ENCODE data around the gene REPS1.

Gene REPS1

DNA sequence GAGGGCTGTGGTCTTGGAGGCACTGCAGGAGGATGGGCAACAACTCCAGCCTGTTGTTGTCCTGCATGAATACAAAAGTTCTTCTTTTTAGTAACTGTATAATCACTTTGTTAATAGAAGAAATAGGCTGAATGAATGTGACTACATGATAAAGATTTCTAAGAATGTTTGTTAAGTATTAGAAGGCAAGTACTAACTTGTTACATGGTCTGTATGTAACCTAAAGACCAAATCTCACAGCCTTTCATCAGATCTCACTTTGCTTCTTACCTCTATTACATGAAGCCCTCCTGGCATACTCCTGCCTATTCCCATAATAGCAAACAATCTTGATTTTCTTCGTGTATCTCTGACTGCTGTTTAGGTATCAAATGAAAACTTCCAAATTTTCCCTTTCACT, 73.4 kb downstream of the REPS1 start:
- DNase-seq = no peak

DNA sequence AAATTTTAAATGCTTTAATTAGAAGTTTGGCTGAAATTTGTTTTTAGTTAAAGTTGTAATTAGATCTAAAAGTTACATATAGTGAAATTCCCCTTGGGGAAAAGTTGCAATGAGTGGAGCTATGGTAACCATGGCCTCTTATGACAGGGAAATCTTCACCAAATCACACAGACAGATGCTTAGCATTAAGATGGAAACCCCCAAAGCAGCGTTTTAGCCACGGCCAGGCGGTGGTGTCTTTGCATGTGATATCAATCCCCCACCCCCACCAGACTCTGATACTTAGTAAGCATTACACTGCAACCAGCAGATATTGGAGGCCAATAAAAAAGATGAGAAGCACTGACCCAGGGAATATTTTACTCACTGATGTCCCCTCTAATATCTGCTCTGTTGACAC, 75.7 kb downstream of the REPS1 start:
- no peak for DNase-seq

DNA sequence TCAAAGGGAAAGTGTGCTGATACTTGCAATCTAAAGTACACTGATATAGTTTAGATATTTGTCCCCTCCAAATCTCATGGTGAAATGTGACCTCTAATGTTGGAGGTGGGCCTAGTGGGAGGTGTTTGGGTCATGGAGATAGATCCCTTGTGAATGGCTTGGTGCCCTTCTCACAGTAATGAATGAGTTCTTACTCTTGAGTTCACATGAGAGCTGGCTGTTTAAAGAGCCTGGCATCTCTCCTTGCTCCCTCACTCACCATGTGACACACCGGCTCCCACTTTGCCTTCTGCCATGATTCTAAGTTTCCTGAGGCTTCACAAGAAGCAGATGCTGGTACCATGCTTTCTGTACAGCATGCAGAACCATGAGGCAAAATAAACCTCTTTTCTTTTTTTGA, 78.1 kb downstream of the REPS1 start:
- no peak for DNase-seq

DNA sequence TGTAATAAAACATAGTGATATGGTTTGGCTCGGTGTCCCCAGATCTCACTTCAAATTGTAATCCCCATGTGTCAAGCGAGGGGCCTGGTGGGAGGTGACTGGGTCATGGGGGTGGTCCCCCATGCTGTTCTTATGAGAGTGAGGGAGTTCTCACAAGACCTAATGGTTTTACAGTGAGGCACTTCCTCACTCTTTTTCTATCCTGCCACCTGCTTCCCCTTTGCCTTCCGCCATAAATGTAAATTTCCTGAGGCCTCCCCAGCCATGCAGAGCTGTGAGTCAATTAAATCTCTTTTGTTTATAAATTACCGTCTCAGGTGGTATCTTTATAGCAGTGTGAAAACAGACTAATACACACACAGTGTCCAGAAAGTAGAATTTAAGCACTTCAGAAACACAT, 78.5 kb downstream of the REPS1 start:
- DNase-seq = no peak

DNA sequence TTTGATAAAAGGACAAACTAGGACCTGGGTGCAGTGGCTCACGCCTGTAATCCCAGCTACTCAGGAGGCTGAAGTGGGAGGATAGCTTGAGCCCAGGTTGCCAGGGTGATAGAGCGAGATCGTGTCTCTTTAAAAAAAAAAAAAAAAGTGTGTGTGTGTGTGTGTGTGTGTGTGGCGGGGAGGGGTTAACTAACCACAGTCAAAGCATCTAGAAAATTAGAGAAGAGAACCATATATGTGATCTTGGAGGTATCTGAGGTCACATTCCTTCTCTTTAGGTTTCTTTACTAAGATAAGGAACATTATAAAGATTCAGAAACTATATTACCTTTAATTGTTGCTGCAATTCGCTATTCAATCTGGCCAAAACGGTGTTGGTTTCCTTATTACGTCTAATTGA, 80.9 kb downstream of the REPS1 start:
- no peak for DNase-seq

DNA sequence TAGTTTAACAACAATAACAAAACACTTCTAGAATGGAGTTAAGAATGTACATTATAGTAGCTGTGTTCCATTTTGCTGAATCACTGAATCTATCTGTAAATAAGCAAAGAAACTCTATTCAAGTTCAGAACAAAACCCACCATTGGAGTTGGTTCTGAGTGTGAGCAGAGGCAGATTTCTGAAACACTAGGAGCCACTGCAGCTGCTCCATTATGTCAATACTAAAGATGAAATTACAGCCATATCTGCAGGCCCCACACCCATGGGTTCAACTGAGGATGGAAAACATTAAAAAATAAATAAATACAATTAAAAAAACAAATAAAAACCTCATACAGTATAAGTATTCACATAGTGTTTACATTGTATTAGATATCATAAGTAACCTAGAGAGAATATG, 91.0 kb downstream of the REPS1 start:
- no peak for DNase-seq

DNA sequence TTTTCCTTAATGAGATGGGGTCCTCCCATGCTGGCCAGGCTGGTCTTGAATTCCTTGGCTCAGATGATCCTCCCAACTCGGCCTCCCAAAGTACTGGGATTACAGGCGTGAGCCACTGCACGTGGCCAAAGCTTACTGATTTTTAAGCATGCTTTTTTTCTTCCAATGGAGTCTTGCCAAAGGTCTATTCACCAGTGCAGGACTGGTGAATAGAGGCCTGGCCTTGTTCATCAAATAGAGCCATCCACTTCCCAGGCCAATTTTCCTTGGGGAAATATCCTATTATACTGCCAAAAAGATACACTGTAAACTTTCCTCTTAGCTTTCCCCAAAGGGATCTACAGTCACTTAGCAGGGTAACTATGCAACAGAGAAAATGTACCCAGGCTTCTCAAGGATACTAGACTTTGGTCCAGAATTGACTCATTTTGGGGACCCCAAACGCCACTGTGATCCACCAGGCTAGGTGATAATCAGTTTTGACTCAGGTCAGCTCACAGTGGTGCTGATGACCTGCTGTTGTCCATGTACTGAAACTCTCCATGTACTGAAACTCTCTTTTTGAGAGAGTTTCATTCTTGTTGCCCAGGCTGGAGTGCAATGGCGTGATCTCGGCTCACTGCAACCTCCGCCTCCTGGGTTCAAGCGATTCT, 91.8 kb downstream of the REPS1 start:
- DNase-seq = no peak

DNA sequence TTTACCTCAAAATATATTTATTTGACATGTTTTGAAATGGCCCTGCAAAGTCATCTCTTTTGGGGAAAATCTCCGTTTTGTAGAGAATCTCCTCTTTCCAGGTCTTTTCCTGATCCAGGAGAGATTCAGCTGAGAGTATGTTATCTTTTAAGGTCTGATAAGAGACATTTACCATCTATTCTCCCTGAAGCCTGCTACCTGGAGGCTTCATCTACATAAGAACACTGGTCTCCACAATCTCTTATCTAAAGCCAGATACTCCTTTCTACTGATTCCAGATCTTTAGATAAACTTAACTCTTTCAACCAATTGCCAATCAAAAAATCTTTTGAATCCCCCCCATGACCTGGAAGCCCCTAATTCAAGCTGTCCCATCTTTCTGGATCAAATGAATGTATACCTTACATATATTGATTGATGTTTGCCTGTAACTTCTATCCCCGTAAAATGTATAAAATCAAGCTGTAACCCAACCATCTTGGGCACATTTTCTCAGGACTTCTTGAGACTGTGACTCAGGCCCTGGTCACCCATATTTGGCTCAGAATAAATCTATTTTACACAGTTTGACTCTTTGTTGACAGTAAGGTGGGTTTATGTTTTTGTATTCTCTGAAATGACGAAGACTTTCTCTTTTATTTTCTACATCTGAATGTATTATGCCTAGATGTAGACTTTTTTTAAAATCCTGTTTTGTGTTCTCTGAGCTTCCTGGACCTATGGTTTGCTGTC, 96.6 kb downstream of the REPS1 start:
- DNase-seq = no peak

DNA sequence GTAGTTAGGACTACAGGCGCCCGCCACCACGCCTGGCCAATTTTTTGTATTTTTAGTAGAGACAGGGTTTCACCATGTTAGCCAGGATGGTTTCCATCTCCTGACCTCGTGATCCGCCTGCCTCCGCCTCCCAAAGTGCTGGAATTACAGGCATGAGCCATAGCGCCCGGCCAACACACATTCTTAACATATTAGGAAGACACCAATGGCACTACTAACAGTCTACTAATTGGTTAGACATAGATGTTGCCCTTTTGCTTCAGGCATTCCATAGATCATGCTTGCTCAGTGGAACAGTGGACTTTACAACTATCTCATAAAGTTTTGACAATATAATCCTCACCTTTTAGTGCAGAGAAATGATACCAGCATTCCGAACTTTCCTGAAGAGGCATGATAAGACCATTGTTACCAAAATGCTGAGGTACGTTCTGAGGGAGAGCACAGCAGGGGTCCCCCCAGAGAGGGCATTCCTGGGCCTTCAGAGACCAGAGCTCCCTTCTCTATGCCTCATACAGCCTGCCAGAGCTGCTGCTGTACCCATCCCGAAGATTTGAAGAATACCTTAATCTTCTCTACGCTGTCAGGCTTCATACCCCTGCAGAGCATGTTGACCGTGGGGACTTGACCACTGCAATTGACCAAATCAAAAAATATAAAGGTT, 102.8 kb downstream of the REPS1 start:
- DNase-seq = no peak

DNA sequence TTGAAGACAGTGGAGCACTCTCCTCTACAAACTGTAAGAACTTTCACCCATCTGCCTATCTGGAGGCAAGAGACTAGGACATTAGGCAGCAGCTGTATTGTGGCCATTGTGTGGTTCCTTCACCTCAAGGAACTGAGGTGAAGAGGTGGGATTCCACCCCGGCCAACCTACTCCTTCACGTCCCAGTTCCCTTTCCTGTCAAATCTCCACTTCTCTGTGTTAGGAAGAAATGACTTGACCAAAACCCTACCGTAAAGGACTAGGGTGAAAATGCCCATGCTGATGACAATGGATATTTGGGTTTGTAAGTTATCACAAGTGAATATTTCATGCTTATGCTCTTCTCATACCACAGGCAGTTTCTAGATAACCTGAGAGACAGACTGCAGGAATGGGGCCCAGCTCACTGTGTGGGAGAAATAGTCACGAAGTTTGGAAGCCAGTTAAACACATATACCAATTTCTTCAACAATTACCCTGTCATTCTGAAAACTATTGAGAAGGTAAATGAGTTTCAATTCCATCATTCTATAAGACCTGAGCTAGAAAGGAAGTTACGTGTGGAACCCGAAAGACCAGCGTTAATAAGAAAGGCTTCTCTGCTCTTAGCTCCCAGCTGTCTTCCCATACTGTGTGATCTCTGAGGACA, 105.6 kb downstream of the REPS1 start:
- no peak for DNase-seq

DNA sequence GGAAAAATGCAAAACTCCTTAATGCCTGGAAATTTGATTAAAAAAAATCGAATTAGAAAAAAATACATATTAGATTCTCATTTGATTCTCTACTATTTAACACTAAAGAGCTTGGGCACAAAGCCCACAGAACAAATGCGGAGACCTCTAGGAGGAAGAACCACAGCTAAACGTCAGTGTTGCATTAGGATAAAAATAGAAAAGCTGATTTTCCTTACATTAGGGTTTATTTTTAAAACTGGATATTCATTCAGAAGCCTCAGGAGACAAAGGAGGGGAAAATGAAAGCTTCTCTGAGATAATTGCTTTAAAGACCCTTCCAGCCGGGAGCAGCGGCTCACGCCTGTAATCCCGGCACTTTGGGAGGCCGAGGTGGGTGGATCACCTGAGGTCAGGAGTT, 114.9 kb downstream of the REPS1 start:
- DNase-seq = no peak

DNA sequence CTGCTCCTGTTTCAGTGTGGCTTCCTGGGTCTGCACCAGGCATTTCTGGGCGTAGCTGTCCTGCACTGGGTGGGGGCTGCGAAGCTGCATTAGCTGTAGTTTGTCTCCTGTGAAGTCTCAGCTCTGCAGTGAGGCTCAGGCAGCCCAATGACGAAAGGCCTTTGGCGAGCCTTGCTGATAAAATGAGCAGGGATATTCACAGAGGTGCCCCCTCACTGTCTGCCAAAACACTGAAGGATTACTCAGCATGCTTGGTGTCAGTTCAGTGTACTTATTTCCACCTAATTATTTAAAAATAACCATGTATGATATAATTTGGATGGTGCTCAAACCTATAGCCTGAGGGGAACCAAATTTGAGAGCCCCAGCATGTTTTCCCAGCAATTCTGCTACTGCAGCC, 118.7 kb downstream of the REPS1 start:
- DNase-seq = no peak

DNA sequence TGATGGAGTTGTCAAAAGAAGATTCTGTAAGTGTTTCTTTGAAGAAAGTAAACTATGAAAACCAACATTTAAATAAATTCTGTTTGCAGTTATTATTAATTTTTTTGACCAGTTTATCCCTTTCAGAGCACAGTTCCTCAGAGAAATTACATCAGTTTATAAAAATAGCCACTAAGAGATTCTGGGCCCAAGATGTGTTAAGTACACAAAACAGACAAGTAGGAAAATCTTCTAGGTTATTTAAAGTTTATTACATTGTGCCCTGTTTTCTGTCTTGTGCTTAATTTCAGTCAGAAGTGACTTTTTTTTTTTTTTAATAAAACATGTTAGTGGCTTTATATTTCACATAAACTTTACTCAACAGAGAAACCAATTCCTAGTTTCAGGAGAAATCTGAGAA, 119.9 kb downstream of the REPS1 start:
- DNase-seq = no peak

DNA sequence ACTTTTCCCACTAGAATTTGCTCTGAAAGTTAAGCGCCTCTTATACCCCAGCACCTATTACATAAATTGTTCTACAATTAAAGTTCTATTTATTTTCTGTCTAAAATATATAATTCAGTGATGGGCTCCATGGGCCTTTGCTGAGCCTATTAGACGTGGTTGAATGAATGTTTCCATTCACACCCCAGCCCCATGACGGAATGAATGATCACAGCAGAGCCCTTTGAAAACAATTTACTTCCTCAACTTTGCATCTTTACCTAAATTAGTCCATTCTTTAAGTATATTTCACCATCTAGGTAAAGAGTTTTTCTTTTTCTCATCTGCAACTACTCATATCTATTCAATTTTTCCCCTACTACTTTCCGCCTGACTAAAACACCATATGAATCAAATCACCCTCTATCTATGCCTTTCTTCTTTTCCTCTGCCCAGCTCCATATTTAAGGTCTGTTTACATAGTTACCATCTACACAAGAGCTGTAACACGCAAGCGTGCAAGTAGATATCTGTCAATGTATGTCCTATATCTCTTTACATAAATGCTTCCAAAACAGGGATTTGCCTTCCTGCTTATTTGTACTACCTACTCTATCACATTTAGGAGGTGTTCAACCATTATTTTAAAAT, 122.5 kb downstream of the REPS1 start:
- DNase-seq = no peak

DNA sequence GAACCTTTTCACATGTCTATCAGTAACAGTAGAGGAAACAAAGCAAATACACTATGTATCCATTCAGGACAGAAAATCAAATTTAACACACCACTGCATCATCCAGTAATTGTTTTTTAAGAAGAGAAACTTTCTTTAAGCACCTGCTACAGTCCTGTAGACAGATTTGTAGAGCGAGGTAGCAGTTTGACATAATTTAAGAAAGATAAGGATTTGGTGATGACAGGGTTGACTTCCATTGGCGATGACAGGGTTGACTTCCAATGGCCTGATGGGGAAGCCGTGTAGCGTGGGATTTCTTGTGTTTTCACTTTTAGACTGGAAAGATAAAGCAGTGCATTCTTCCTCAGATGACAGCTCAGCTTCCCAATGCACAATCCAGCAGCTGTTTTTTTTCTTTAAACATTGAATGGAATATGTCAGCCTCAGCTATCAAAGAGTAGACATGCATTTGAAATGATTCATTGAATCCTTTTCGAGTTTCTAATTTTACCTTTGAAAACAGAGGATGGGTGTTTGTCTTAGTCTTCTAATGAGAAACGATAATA, 123.6 kb downstream of the REPS1 start:
- DNase-seq = no peak

DNA sequence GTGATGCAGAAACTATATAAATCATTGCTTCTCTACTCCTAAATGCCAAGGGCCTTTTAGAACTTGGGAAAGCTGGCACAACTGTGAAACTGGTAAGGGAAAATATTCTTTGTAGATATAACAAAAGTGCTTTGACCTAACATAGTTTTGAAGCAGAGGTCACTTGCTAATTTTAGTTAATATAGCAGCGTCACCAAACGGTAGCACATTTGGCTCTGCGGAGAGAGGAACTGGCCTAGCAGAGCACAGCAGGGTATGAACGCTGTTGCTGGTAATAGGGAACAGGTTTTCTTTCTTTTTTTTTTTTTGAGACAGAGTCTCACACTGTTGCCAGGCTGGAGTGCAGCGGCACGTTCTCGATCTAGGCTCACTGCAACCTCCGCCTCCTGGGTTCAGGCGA, 124.7 kb downstream of the REPS1 start:
- no peak for DNase-seq

DNA sequence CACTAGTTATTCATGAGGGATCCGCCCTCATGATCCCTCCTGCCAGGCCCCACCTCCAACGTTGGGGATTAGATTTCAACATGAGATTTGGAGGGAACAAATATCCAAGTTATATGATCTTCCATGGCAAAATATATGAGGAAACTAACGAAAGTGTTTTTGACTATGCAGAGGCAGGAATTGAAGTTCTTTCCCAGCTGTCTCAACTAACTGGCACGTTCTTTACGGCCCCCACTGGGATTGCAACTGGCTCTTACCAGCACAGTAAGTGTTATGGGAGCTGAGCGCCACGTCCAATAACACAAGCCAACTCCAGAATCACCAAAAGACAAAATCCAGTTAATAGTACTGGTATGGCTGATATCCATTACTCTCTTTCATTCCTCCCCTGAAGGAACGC, 125.6 kb downstream of the REPS1 start:
- no peak for DNase-seq

DNA sequence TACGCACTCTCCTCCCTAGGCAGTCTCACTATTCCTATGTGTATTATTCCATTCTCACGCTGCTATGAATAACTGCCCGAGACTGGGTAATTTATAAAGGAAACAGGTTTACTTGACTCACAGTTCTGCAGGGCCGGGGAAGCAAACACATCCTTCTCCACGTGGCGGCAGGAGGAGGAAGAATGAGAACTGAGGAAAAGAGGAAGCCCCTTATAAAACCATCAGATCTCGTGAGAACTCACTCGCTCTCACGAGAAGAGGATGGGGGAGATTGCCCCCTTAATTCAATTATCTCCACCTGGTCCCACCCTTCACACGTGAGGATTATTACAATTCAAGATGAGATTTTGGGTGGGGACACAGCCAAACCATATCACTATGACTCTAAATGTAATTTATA, 130.3 kb downstream of the REPS1 start:
- no peak for DNase-seq

DNA sequence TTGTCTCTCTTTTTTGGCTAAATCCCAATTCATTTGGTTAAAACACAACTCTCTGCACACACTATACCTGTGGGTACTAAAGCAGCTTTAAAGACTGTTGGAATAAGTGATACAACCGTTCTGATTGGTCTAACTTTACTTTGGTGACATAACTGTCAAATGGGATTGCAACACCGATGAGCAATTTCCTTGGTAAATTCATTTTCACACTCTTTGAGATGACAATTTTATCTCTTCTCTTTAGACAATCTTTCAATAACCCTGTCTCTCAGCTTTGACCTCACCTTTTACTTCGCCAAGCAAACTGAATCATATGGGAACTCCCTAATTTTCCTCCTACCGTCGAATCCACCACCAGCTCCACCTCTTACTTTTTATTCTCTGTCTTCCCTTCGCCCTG, 131.4 kb downstream of the REPS1 start:
- DNase-seq = no peak
